GM12878 (cell line): Measurements from ENCODE around the gene COQ5. TPM values are rescaled to one million over a fixed set of nuclear protein-coding genes. Genes with fewer than 3 reads are reported as not detected.
A peak's percentile ranks its signal among the peaks of the same experiment; 100 is the strongest.

Experiments
- CTCF ChIP-seq, 3 experiments: IDR thresholded peaks in 2 of 3; conservative IDR thresholded peaks in 1 of 3; 2 replicates each; pipeline ENCODE4 v1.5.1; 2011; ENCODE audit warnings: low read depth in 3 of 3, low read length in 3 of 3, mild to moderate bottlenecking in 3 of 3, control low read depth in 2 of 3, moderate library complexity in 2 of 3, inconsistent platforms in 1 of 3, mixed read lengths in 1 of 3; ENCODE audit not compliant: control insufficient read depth in 2 of 3, insufficient read depth in 1 of 3; ENCODE audit errors: extremely low read depth in 1 of 3
- ZBTB11 ChIP-seq: fragments of 450-650 bp; formaldehyde crosslinking; IDR thresholded peaks from 2 replicates; pipeline ENCODE4 v1.5.0; 2022; ENCODE audit warnings: mild to moderate bottlenecking, missing genetic modification characterization
- polyA plus RNA-seq, 11 experiments: library from polyadenylated mRNA; depleted of rRNA in 4 of 11; unstranded in 6 of 11; stranded (reverse) in 5 of 11; fragments of >200 nt; fragmentation: Nextera tagmentation in 4 of 11; fragmentation: Illumina TruSeq in 1 of 11; extraction: Ambion mirVana in 4 of 11; extraction: Trizol in 1 of 11; gene quantifications; 1 replicate in 1 of 11; 2 replicates in 10 of 11; pipeline versions ENCODE4 v1.2.1 to v1.2.3, GENCODE V29; 2011 to 2016; ENCODE audit warnings: inconsistent platforms in 2 of 11, missing spikeins in 2 of 11, low read depth in 1 of 11
- small RNA-seq: library from RNA; depleted of rRNA; stranded (forward); fragments of <200 nt; gene quantifications from one replicate; pipeline ENCODE3, GENCODE V24; 2014
- total RNA-seq, 4 experiments: library from RNA; depleted of rRNA in 3 of 4; stranded (reverse); fragments of >200 nt in 3 of 4; fragmentation: Illumina TruSeq in 1 of 4; extraction: Trizol in 1 of 4; gene quantifications; 2 replicates each; pipeline versions ENCODE4 v1.2.1 to v1.2.3, GENCODE V29; 2013 to 2021

The COQ5 gene
- total and polyA plus RNA-seq, 10 of the 15 experiments (the other 5 are each of a cell fraction or from before 2014, with no cell fraction given): 24.8 to 69.3 (median 37.8) TPM

GRCh38 chr12:120453977-120454376 lies 75.0 kb downstream of the COQ5 start (continued):
- TF ChIP-seq ZBTB11 (CRISPR knock-in tag): no peak
- TF ChIP-seq CTCF (IDR thresholded peaks at IDR 0.05 in 2 of 3, conservative IDR thresholded peaks at IDR 0.05 in 1 of 3; ENCODE audit: control insufficient read depth in 2 of 3, extremely low read depth in 1 of 3, insufficient read depth in 1 of 3, low read depth in 3 of 3, low read length in 3 of 3): peak; percentile 55 to 74 (median 62)
- TF ChIP-seq, all 136 proteins: peak for 3

Small RNA genes within 50 kb of the gene (small RNA-seq; reads per million reads assigned to genes)
- not detected for gene RF00019

Other genes starting within 250 kb of the COQ5 start
Only the 7 nearest of the 16 such genes appear.
- gene COX6A1, start 91.0 kb downstream of the COQ5 start, total RNA-seq (2014; rRNA removed): 929 and 945 TPM in 2 replicates
- 406 and 408 TPM in 2 replicates for gene COX6A1, start 91.0 kb downstream of the COQ5 start, total RNA-seq (2014; rRNA removed; fragmentation: Illumina TruSeq; extraction: Trizol)
- 411 and 444 TPM in 2 replicates for gene COX6A1, start 91.0 kb downstream of the COQ5 start, total RNA-seq (2021)
- gene COX6A1, start 91.0 kb downstream of the COQ5 start, polyA plus RNA-seq (2011; rRNA removed): 485 and 767 TPM in 2 replicates
- gene COX6A1, start 91.0 kb downstream of the COQ5 start, polyA plus RNA-seq (2014; fragmentation: Illumina TruSeq; extraction: Trizol): 243 and 574 TPM in 2 replicates
- 1,000 to 10,000 TPM; 2,509 to 2,723 TPM for gene COX6A1, start 91.0 kb downstream of the COQ5 start, polyA plus RNA-seq (2014; fragmentation: Nextera tagmentation; extraction: Ambion mirVana)
- gene COX6A1, start 91.0 kb downstream of the COQ5 start, polyA plus RNA-seq (2014; rRNA removed): 1,110 and 1,170 TPM in 2 replicates
- 1,000 to 10,000 TPM; 1,109 to 1,208 TPM for gene COX6A1, start 91.0 kb downstream of the COQ5 start, polyA plus RNA-seq (2016; fragmentation: Nextera tagmentation; extraction: Ambion mirVana)
- gene TRIAP1, start 82.8 kb downstream of the COQ5 start, total RNA-seq (2014; rRNA removed): 44.8 and 52.4 TPM in 2 replicates
- gene TRIAP1, start 82.8 kb downstream of the COQ5 start, total RNA-seq (2014; rRNA removed; fragmentation: Illumina TruSeq; extraction: Trizol): 57.0 and 60.0 TPM in 2 replicates
- gene TRIAP1, start 82.8 kb downstream of the COQ5 start, total RNA-seq (2021): 49.1 and 52.4 TPM in 2 replicates
- gene TRIAP1, start 82.8 kb downstream of the COQ5 start, polyA plus RNA-seq (2011; rRNA removed): 92.7 and 128 TPM in 2 replicates
- gene TRIAP1, start 82.8 kb downstream of the COQ5 start, polyA plus RNA-seq (2014; fragmentation: Illumina TruSeq; extraction: Trizol): 68.9 and 81.6 TPM in 2 replicates
- 100 to 1,000 TPM; 308 to 346 TPM for gene TRIAP1, start 82.8 kb downstream of the COQ5 start, polyA plus RNA-seq (2014; fragmentation: Nextera tagmentation; extraction: Ambion mirVana)
- gene TRIAP1, start 82.8 kb downstream of the COQ5 start, polyA plus RNA-seq (2014; rRNA removed): 56.6 and 60.9 TPM in 2 replicates
- gene TRIAP1, start 82.8 kb downstream of the COQ5 start, polyA plus RNA-seq (2016; fragmentation: Nextera tagmentation; extraction: Ambion mirVana): 100 to 1,000 TPM; 174 to 189 TPM
- gene GATC, start 82.7 kb downstream of the COQ5 start, total RNA-seq (2014; rRNA removed): 20.1 and 22.7 TPM in 2 replicates
- 21.7 and 22.0 TPM in 2 replicates for gene GATC, start 82.7 kb downstream of the COQ5 start, total RNA-seq (2014; rRNA removed; fragmentation: Illumina TruSeq; extraction: Trizol)
- gene GATC, start 82.7 kb downstream of the COQ5 start, total RNA-seq (2021): 33.6 and 40.3 TPM in 2 replicates
- gene GATC, start 82.7 kb downstream of the COQ5 start, polyA plus RNA-seq (2011; rRNA removed): 29.8 and 39.8 TPM in 2 replicates
- 24.2 and 29.7 TPM in 2 replicates for gene GATC, start 82.7 kb downstream of the COQ5 start, polyA plus RNA-seq (2014; fragmentation: Illumina TruSeq; extraction: Trizol)
- 1 to 10 TPM; 5.1 to 9.6 TPM for gene GATC, start 82.7 kb downstream of the COQ5 start, polyA plus RNA-seq (2014; fragmentation: Nextera tagmentation; extraction: Ambion mirVana)
- 14.5 and 17.2 TPM in 2 replicates for gene GATC, start 82.7 kb downstream of the COQ5 start, polyA plus RNA-seq (2014; rRNA removed)
- gene GATC, start 82.7 kb downstream of the COQ5 start, polyA plus RNA-seq (2016; fragmentation: Nextera tagmentation; extraction: Ambion mirVana): 10 to 100 TPM; 27.2 to 31.6 TPM
- 141 and 182 TPM in 2 replicates for gene SRSF9, start 59.4 kb downstream of the COQ5 start, total RNA-seq (2014; rRNA removed)
- 180 and 190 TPM in 2 replicates for gene SRSF9, start 59.4 kb downstream of the COQ5 start, total RNA-seq (2014; rRNA removed; fragmentation: Illumina TruSeq; extraction: Trizol)
- 231 and 241 TPM in 2 replicates for gene SRSF9, start 59.4 kb downstream of the COQ5 start, total RNA-seq (2021)
- gene SRSF9, start 59.4 kb downstream of the COQ5 start, polyA plus RNA-seq (2011; rRNA removed): 173 and 179 TPM in 2 replicates
- 146 and 153 TPM in 2 replicates for gene SRSF9, start 59.4 kb downstream of the COQ5 start, polyA plus RNA-seq (2014; fragmentation: Illumina TruSeq; extraction: Trizol)
- 10 to 100 TPM; 56.2 to 96.4 TPM for gene SRSF9, start 59.4 kb downstream of the COQ5 start, polyA plus RNA-seq (2014; fragmentation: Nextera tagmentation; extraction: Ambion mirVana)
- gene SRSF9, start 59.4 kb downstream of the COQ5 start, polyA plus RNA-seq (2014; rRNA removed): 251 and 272 TPM in 2 replicates
- 100 to 1,000 TPM; 422 to 510 TPM for gene SRSF9, start 59.4 kb downstream of the COQ5 start, polyA plus RNA-seq (2016; fragmentation: Nextera tagmentation; extraction: Ambion mirVana)
- 217 and 280 TPM in 2 replicates for gene DYNLL1, start 33.0 kb downstream of the COQ5 start, total RNA-seq (2014; rRNA removed)
- gene DYNLL1, start 33.0 kb downstream of the COQ5 start, total RNA-seq (2014; rRNA removed; fragmentation: Illumina TruSeq; extraction: Trizol): 341 and 355 TPM in 2 replicates
- gene DYNLL1, start 33.0 kb downstream of the COQ5 start, total RNA-seq (2021): 239 and 249 TPM in 2 replicates
- gene DYNLL1, start 33.0 kb downstream of the COQ5 start, polyA plus RNA-seq (2011; rRNA removed): 366 and 389 TPM in 2 replicates
- 351 and 393 TPM in 2 replicates for gene DYNLL1, start 33.0 kb downstream of the COQ5 start, polyA plus RNA-seq (2014; fragmentation: Illumina TruSeq; extraction: Trizol)
- 100 to 1,000 TPM; 744 to 796 TPM for gene DYNLL1, start 33.0 kb downstream of the COQ5 start, polyA plus RNA-seq (2014; fragmentation: Nextera tagmentation; extraction: Ambion mirVana)
- 342 and 435 TPM in 2 replicates for gene DYNLL1, start 33.0 kb downstream of the COQ5 start, polyA plus RNA-seq (2014; rRNA removed)
- 100 to 1,000 TPM; 586 to 593 TPM for gene DYNLL1, start 33.0 kb downstream of the COQ5 start, polyA plus RNA-seq (2016; fragmentation: Nextera tagmentation; extraction: Ambion mirVana)
- gene RNF10, start 5.2 kb upstream of the COQ5 start, total RNA-seq (2014; rRNA removed): 39.6 and 48.2 TPM in 2 replicates
- gene RNF10, start 5.2 kb upstream of the COQ5 start, total RNA-seq (2014; rRNA removed; fragmentation: Illumina TruSeq; extraction: Trizol): 43.9 and 52.5 TPM in 2 replicates
- 118 and 127 TPM in 2 replicates for gene RNF10, start 5.2 kb upstream of the COQ5 start, total RNA-seq (2021)
- gene RNF10, start 5.2 kb upstream of the COQ5 start, polyA plus RNA-seq (2011; rRNA removed): 64.4 and 70.8 TPM in 2 replicates
- gene RNF10, start 5.2 kb upstream of the COQ5 start, polyA plus RNA-seq (2014; fragmentation: Illumina TruSeq; extraction: Trizol): 91.2 and 98.5 TPM in 2 replicates
- 10 to 100 TPM; 55.3 to 58.3 TPM for gene RNF10, start 5.2 kb upstream of the COQ5 start, polyA plus RNA-seq (2014; fragmentation: Nextera tagmentation; extraction: Ambion mirVana)
- gene RNF10, start 5.2 kb upstream of the COQ5 start, polyA plus RNA-seq (2014; rRNA removed): 56.5 and 57.1 TPM in 2 replicates
- 100 to 1,000 TPM; 109 to 116 TPM for gene RNF10, start 5.2 kb upstream of the COQ5 start, polyA plus RNA-seq (2016; fragmentation: Nextera tagmentation; extraction: Ambion mirVana)
- 64.6 and 73.9 TPM in 2 replicates for gene POP5, start 52.2 kb upstream of the COQ5 start, total RNA-seq (2014; rRNA removed)
- gene POP5, start 52.2 kb upstream of the COQ5 start, total RNA-seq (2014; rRNA removed; fragmentation: Illumina TruSeq; extraction: Trizol): 50.3 and 51.0 TPM in 2 replicates
- gene POP5, start 52.2 kb upstream of the COQ5 start, total RNA-seq (2021): 52.8 and 59.2 TPM in 2 replicates
- 75.2 and 85.6 TPM in 2 replicates for gene POP5, start 52.2 kb upstream of the COQ5 start, polyA plus RNA-seq (2011; rRNA removed)
- gene POP5, start 52.2 kb upstream of the COQ5 start, polyA plus RNA-seq (2014; fragmentation: Illumina TruSeq; extraction: Trizol): 39.7 and 50.9 TPM in 2 replicates
- gene POP5, start 52.2 kb upstream of the COQ5 start, polyA plus RNA-seq (2014; fragmentation: Nextera tagmentation; extraction: Ambion mirVana): 100 to 1,000 TPM; 217 to 234 TPM
- gene POP5, start 52.2 kb upstream of the COQ5 start, polyA plus RNA-seq (2014; rRNA removed): 69.0 and 81.8 TPM in 2 replicates
- 100 to 1,000 TPM; 138 to 148 TPM for gene POP5, start 52.2 kb upstream of the COQ5 start, polyA plus RNA-seq (2016; fragmentation: Nextera tagmentation; extraction: Ambion mirVana)